ENCODE results near the gene IL2RA. TPM values are rescaled to one million over a fixed set of nuclear protein-coding genes. Genes with fewer than 3 reads are reported as not detected.

The IL2RA gene
- polyA plus RNA-seq = not detected in 2 replicates

DNA sequence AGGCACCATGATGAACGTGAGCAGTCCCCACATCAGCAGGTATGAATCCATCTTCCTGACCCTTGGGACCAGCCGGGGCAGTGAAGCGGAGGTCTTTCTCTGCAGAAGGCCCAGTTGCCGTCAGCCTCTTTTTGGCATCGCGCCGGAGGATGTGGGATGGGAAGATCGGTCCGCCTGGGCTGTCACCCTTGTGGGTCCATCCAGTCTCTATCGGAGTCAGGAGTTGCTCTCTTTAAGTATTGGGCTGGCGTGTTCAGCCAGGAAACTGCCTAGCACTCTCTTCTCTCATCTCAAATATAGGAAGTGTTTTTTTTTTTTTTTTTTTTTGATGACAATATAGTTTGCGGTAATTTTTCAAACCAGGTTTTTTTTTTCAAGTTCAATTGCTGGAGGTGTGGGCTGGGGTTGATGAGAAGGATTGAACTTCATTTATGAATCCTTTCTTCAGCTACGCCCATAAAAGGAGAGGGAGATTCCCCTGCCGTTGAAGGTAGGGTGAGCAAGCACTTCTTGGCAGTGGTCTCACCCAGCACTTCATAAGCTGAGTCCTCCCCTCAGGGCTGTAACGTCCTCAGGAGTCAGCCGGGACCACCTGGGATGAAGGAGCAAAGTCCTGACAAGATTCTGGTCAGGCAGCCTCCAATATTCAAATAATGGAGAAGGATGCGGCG, at the start of gene IL2RA:
TSS of gene IL2RA (minus strand) at position 267 of the 671 bp plus-strand sequence. CDS start at position 51, 216 bp downstream.

DNA sequence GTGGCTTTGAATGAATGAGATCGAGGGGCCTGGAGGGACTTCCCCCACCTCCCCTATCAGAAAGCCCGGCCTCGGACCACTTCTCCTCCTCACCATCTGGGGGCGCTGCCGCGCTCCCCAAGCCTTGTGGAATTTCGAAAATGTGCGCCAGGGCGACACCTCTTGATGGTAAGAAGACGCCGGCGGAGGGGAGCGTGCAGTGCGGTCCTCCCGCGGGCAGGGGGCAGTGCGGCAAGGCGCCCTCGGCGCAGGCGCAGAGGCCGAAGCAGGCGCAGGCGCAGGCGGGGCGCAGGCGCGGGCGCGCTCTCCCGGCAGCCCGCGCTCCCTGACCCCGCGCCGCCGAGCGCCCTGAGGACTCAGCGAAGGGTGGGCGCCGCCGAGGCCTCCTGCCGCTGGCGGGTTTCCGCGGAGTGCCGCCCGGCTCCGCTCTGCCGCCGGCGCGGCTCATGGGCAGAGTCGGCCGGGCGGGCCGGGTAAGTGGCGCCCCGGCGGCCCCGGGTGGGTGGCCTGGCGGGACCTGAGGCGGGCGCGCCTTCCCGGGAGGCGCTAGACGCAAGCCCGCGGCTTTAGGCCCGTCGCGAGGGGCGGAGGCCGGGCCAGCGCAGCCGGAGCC, 26.7 kb upstream of the IL2RA start, which contains the start of gene RBM17:
TSS of gene RBM17 (plus strand) at position 314 of the 613 bp plus-strand sequence. CDS start 8,032 bp downstream, outside the sequence.

DNA sequence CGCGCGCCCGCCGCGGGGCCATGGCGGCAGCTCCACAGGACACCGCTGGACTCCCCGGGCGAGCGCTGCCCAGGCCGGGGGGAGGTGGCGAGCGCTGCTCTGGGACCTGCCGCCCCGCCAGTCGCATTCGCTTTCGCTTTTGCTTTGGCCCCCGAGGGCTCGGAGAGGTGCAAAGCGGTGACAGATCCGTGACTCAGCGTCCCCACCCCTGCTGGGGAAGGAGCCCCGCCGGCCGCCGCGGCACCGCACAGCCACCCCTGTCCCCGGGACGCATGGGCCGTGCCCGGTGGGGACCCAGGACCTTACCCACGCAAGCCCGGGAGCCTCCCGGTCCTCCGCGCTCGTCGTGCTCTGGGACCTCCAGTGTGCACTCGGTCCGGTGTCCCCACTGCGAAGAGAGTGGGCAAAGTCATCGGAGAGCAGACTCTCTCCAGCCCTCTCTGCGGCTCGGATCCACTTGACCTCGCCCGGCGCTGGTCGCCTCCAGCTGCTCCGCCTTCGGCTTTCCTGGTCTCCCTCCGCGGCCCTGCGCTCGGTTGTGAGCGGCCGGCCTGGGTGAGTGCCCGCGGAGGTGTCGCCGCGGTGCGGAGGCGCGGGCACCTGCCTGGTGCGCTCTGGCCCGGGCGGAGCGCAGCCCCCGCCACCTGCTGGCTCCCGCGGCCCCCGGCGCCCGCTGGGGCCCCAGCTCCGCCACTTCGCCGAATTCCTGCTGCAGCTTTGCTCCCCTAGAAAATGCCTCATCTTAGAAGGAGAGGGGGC, 84.5 kb downstream of the IL2RA start, which contains the start of gene IL15RA:
TSS of gene IL15RA (minus strand) at position 73 of the 759 bp plus-strand sequence. CDS start at position 22, 51 bp downstream.

Other genes with a start within 250 kb of the IL2RA start
- gene GDI2, start 248.9 kb downstream of the IL2RA start, polyA plus RNA-seq = 122 and 136 TPM in 2 replicates
- gene ANKRD16, start 172.5 kb downstream of the IL2RA start, polyA plus RNA-seq = 2.7 and 3.3 TPM in 2 replicates
- 37.9 and 66.1 TPM in 2 replicates for gene FBH1, start 172.1 kb downstream of the IL2RA start, polyA plus RNA-seq
- not detected in 2 replicates for gene IL15RA, start 84.8 kb downstream of the IL2RA start, polyA plus RNA-seq
- 15.9 and 19.0 TPM in 2 replicates for gene RBM17, start 26.7 kb upstream of the IL2RA start, polyA plus RNA-seq
- 5.6 and 6.7 TPM in 2 replicates for gene PFKFB3, start 140.6 kb upstream of the IL2RA start, polyA plus RNA-seq

Data from Purkinje cell (primary cell).